ENCODE data around the gene PRR14. TPM values are rescaled to one million over a fixed set of nuclear protein-coding genes. Genes with fewer than 3 reads are reported as not detected.

The PRR14 gene
- total and polyA plus RNA-seq, 10 of the 15 experiments (the other 5 are each of a cell fraction or from before 2014, with no cell fraction given) = 2.5 to 66.8 (median 19.2) TPM

DNA sequence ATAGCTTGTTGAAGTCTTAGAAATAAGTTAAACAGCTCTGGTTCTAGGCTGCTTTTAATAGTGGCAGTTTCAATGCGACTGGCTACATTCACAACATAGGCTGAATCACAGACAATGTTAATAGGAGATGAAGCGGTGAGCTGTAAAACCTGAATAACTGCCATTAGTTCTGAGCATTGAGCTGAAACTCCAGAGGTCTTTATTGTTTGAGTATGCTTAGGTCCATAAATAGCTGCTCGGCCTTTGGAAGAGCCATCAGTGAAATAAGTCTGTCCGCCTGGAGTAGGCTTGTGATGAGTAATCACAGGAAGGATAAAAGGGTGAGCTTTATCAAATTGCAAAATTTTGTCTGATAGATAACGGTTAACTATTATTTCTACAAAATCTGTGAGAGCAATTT, 31.1 kb upstream of the PRR14 start:
- Histone ChIP-seq H3K27me3 (replicated peaks in 1 of 2; ENCODE audit: control insufficient read depth in 2 of 2, insufficient read depth in 2 of 2, low read length in 1 of 2) (no peaks in the 10 kb centered on the region), H3K9ac (ENCODE audit: control insufficient read depth, insufficient read depth, low read length) (no peak overlapping the region), H3K27ac (ENCODE audit: control insufficient read depth, insufficient read depth) (no peak overlapping the region), H4K20me1 (ENCODE audit: control insufficient read depth, insufficient read depth) (no peaks in the 10 kb centered on the region), H3K79me2 (ENCODE audit: control insufficient read depth, insufficient read depth, low read length) (no peaks in the 10 kb centered on the region), H3K36me3 (ENCODE audit: control insufficient read depth in 2 of 2, insufficient read depth in 2 of 2, low read length in 1 of 2) (no peaks in the 10 kb centered on the region), H3K9me3 (replicated peaks; ENCODE audit: control insufficient read depth, insufficient read depth, low read length) (no peaks in the 10 kb centered on the region; the same call in 2 of the 3 replicates), H3K4me1 (ENCODE audit: control insufficient read depth, insufficient read depth, low read length) (no peaks in the 10 kb centered on the region), H3K4me3 (no peak overlapping the region), H3K4me2 (ENCODE audit: control insufficient read depth, insufficient read depth) (no peak overlapping the region), H2AFZ (ENCODE audit: control insufficient read depth, low read depth, low read length) (no peak overlapping the region)
- DNase-seq (ENCODE audit: low read depth, low spot score) (no peak), ATAC-seq (no peak), FAIRE-seq (no peak)
- ChIA-PET CTCF (interaction anchor here (1.0 to 5.7 kb wide), 8 partner anchors 9 to 210 kb away, joined by 3 to 24 read pairs (median 4); partner anchors contain the start of gene DCTPP1), RAD21 (ENCODE audit: unreplicated experiment) (interaction anchor here (0.6 to 2.3 kb wide), 6 partner anchors 31 to 528 kb away, joined by 3 to 10 read pairs (median 3); partner anchors contain the start of genes DCTPP1, PRR14 and TBX6), SMC1A (ENCODE audit: uncharacterized antibody, unreplicated experiment) (interaction anchor here (1.0 to 2.5 kb wide), 4 partner anchors 8 to 26 kb away, joined by 3 to 9 read pairs (median 4); partner anchors contain the start of gene ZNF689), POLR2A (interaction anchor here (0.5 kb wide), 1 partner anchor 17 kb away, joined by 3 read pairs; no protein-coding TSS in a partner anchor)
- TF ChIP-seq CEBPB (IDR thresholded peaks at IDR 0.05; ENCODE audit: borderline replicate concordance in 1 of 2, low read depth in 2 of 2, low read length in 2 of 2) (no peak), ASH2L (IDR thresholded peaks at IDR 0.05; ENCODE audit: borderline replicate concordance, low read depth) (no peak), SP1 (IDR thresholded peaks at IDR 0.05; ENCODE audit: low read depth, low read length) (no peak), MAX (IDR thresholded peaks at IDR 0.05; ENCODE audit: low read depth, low read length) (no peak), MEF2A (IDR thresholded peaks at IDR 0.05; ENCODE audit: insufficient read depth, low read depth, low read length) (no peak), SUZ12 (IDR thresholded peaks at IDR 0.05; ENCODE audit: unreplicated experiment) (no peak), CBX3 (IDR thresholded peaks at IDR 0.05; ENCODE audit: borderline replicate concordance, low read depth) (no peak), GATAD2B (conservative IDR thresholded peaks at IDR 0.05; ENCODE audit: low read depth) (no peak), SMAD5 (IDR thresholded peaks at IDR 0.05; ENCODE audit: low read depth) (no peak), BHLHE40 (IDR thresholded peaks at IDR 0.05; ENCODE audit: borderline replicate concordance in 1 of 2, low read depth in 2 of 2, low read length in 1 of 2) (no peak), MTA3 (IDR thresholded peaks at IDR 0.05; ENCODE audit: borderline replicate concordance, low read length) (no peak), POLR2AphosphoS5 (IDR thresholded peaks at IDR 0.05; ENCODE audit: low read length) (no peak), BCL11A (IDR thresholded peaks at IDR 0.05; ENCODE audit: low read depth, low read length) (no peak), ATF7 (IDR thresholded peaks at IDR 0.05; ENCODE audit: low read depth) (no peak), STAT1 (conservative IDR thresholded peaks at IDR 0.05) (no peak), JUNB (IDR thresholded peaks at IDR 0.05) (no peak), PRDM15 (CRISPR knock-in tag; IDR thresholded peaks at IDR 0.05) (no peak), ZNF274 (IDR thresholded peaks at IDR 0.05; ENCODE audit: insufficient read depth, insufficient read length) (no peak), NR2C1 (IDR thresholded peaks at IDR 0.05) (no peak)
- intact Hi-C loops (cut with micrococcal nuclease; ENCODE audit: unreplicated experiment) = no loop called here
- no TSS peak for BruUV-seq (replicated peaks)
- in situ Hi-C loops (cut with MboI) = no loop called here
- 49% methylated on average over 5 of the region's 5 CpGs for WGBS (ENCODE audit: insufficient coverage, insufficient replicate concordance, low lambda C conversion rate, missing lambda C conversion rate)
